ENCODE measurements around the gene MAP3K6. TPM values are rescaled to one million over a fixed set of nuclear protein-coding genes. Genes with fewer than 3 reads are reported as not detected.
A peak's percentile ranks its signal among the peaks of the same experiment; 100 is the strongest.

Gene MAP3K6
- total and polyA plus RNA-seq, 3 experiments from 2014 or later: 6.0 to 7.1 (median 6.9) TPM

- DNase-seq: no peak
These were observed 2.7 kb downstream of the MAP3K6 start for GRCh38 chr1:27363766-27364695.

GRCh38 chr1:27361553-27361952 lies 5.2 kb downstream of the MAP3K6 start:
- H3K9me3 ChIP-seq (ENCODE audit: low read length): no peaks in the 10 kb centered on the region
- no peak overlapping the region for H3K27ac ChIP-seq (ENCODE audit: low read depth, low read length)
- ChIA-PET POLR2A (interaction anchor here (1.0 kb wide), 1 partner anchor 7 kb away, joined by 3 read pairs; no protein-coding TSS in a partner anchor), CTCF (interaction anchor here (1.1 to 1.9 kb wide), 3 partner anchors 28 to 65 kb away, joined by 3 to 8 read pairs (median 3); no protein-coding TSS in a partner anchor)
- H3K27me3 ChIP-seq (ENCODE audit: insufficient read depth, low read length, poor library complexity, severe bottlenecking): no peaks in the 10 kb centered on the region
- H3K4me1 ChIP-seq (ENCODE audit: insufficient read depth, low read length): peaks cover 46% of the 10 kb centered on the region
- no peak for DNase-seq
- no peak overlapping the region for H3K27ac Mint-ChIP-seq
- no peaks in the 10 kb centered on the region for H3K9me3 Mint-ChIP-seq
- H3K4me3 Mint-ChIP-seq: peak overlapping the region in 6 of 7 donors; percentile 23 to 79 (median 42)
- no peaks in the 10 kb centered on the region for H3K36me3 Mint-ChIP-seq
- peaks cover 45 to 55% (median 50%) of the 10 kb centered on the region in 3 donors for H3K4me1 Mint-ChIP-seq
- H3K36me3 ChIP-seq (ENCODE audit: insufficient read depth, low read length): no peaks in the 10 kb centered on the region
- H3K4me3 ChIP-seq (ENCODE audit: low read length): no peak overlapping the region
- no peaks in the 10 kb centered on the region for H3K27me3 Mint-ChIP-seq

More at GRCh38 chr1:27363766-27364695, 2.7 kb downstream of the MAP3K6 start:
- no peaks in the 10 kb centered on the region for H3K36me3 ChIP-seq (ENCODE audit: insufficient read depth, low read length)
- no peaks in the 10 kb centered on the region for H3K27me3 ChIP-seq (ENCODE audit: insufficient read depth, low read length, poor library complexity, severe bottlenecking)
- Mint-ChIP-seq H3K36me3 (no peaks in the 10 kb centered on the region), H3K27ac (peak overlapping the region in 1 of 8 donors; percentile 85), H3K27me3 (no peaks in the 10 kb centered on the region), H3K9me3 (no peaks in the 10 kb centered on the region), H3K4me3 (peak overlapping the region in 2 of 7 donors; percentile 53 to 78), H3K4me1 (peaks cover 30 to 38% (median 34%) of the 10 kb centered on the region in 3 donors)
- ChIA-PET POLR2A (no interaction called here), CTCF (interaction anchor here (1.1 to 2.2 kb wide), 3 partner anchors 11 to 67 kb away, joined by 3 to 9 read pairs (median 6); partner anchors contain the start of gene FCN3)
- H3K4me3 ChIP-seq (ENCODE audit: low read length): no peak overlapping the region
- H3K4me1 ChIP-seq (ENCODE audit: insufficient read depth, low read length): peaks cover 30% of the 10 kb centered on the region
- H3K27ac ChIP-seq (ENCODE audit: low read depth, low read length): no peak overlapping the region
- H3K9me3 ChIP-seq (ENCODE audit: low read length): no peaks in the 10 kb centered on the region

- POLR2A ChIA-PET: no interaction called here
- H3K36me3 Mint-ChIP-seq: no peaks in the 10 kb centered on the region
- DNase-seq: no peak
- no peak overlapping the region for H3K27ac ChIP-seq (ENCODE audit: low read depth, low read length)
- H3K4me1 ChIP-seq (ENCODE audit: insufficient read depth, low read length): peaks cover 50% of the 10 kb centered on the region
- peak overlapping the region; percentile 55 to 87 (median 82) for H3K4me3 Mint-ChIP-seq
- H3K9me3 ChIP-seq (ENCODE audit: low read length): no peaks in the 10 kb centered on the region
- H3K4me1 Mint-ChIP-seq: peaks cover 48 to 60% (median 55%) of the 10 kb centered on the region in 3 donors
- H3K4me3 ChIP-seq (ENCODE audit: low read length): no peak overlapping the region
- H3K27me3 ChIP-seq (ENCODE audit: insufficient read depth, low read length, poor library complexity, severe bottlenecking): no peaks in the 10 kb centered on the region
- no peaks in the 10 kb centered on the region for H3K36me3 ChIP-seq (ENCODE audit: insufficient read depth, low read length)
- H3K9me3 Mint-ChIP-seq: no peaks in the 10 kb centered on the region
- CTCF ChIA-PET: interaction anchor here (1.0 to 7.3 kb wide), 2 partner anchors 18 to 65 kb away, joined by 4 to 115 read pairs; partner anchors contain the start of gene SYTL1
- H3K27me3 Mint-ChIP-seq: no peaks in the 10 kb centered on the region
- H3K27ac Mint-ChIP-seq: peak overlapping the region in 2 of 8 donors; percentile 35 to 39
These were observed 5.7 kb downstream of the MAP3K6 start for GRCh38 chr1:27361044-27361402.

- peak; percentile 21 to 77 (median 52) for DNase-seq
- POLR2A ChIA-PET: no interaction called here
- Histone ChIP-seq H3K36me3 (ENCODE audit: insufficient read depth, low read length) (no peaks in the 10 kb centered on the region), H3K27ac (ENCODE audit: low read depth, low read length) (no peak overlapping the region), H3K4me3 (ENCODE audit: low read length) (peak overlapping the region; percentile 61), H3K9me3 (ENCODE audit: low read length) (no peaks in the 10 kb centered on the region), H3K27me3 (ENCODE audit: insufficient read depth, low read length, poor library complexity, severe bottlenecking) (no peaks in the 10 kb centered on the region), H3K4me1 (ENCODE audit: insufficient read depth, low read length) (peaks cover 53% of the 10 kb centered on the region)
- Mint-ChIP-seq H3K27me3 (no peaks in the 10 kb centered on the region), H3K4me1 (peaks cover 52 to 60% (median 56%) of the 10 kb centered on the region in 3 donors), H3K9me3 (no peaks in the 10 kb centered on the region), H3K27ac (peak overlapping the region in 5 of 8 donors; percentile 24 to 87 (median 58)), H3K4me3 (peak overlapping the region; percentile 79 to 87 (median 83)), H3K36me3 (no peaks in the 10 kb centered on the region)
- CTCF ChIA-PET: interaction anchor here (1.0 to 7.3 kb wide), 5 partner anchors 9 to 64 kb away, joined by 3 to 115 read pairs (median 50); partner anchors contain the start of genes MAP3K6 and SYTL1
These were observed 6.4 kb downstream of the MAP3K6 start for GRCh38 chr1:27360159-27361043.

- H3K27ac Mint-ChIP-seq: peak overlapping the region in 7 of 8 donors; percentile 32 to 87 (median 63)
- Histone ChIP-seq H3K27ac (ENCODE audit: low read depth, low read length) (no peak overlapping the region), H3K27me3 (ENCODE audit: insufficient read depth, low read length, poor library complexity, severe bottlenecking) (no peaks in the 10 kb centered on the region), H3K9me3 (ENCODE audit: low read length) (no peaks in the 10 kb centered on the region), H3K4me3 (ENCODE audit: low read length) (peak overlapping the region; percentile 61), H3K4me1 (ENCODE audit: insufficient read depth, low read length) (peaks cover 49% of the 10 kb centered on the region), H3K36me3 (ENCODE audit: insufficient read depth, low read length) (no peaks in the 10 kb centered on the region)
- peaks cover 49 to 57% (median 53%) of the 10 kb centered on the region in 3 donors for H3K4me1 Mint-ChIP-seq
- no peaks in the 10 kb centered on the region for H3K27me3 Mint-ChIP-seq
- ChIA-PET CTCF (interaction anchor here (1.0 to 7.3 kb wide), 4 partner anchors 9 to 59 kb away, joined by 3 to 115 read pairs (median 64); partner anchors contain the start of genes MAP3K6 and SYTL1), POLR2A (no interaction called here)
- H3K4me3 Mint-ChIP-seq: peak overlapping the region; percentile 79 to 87 (median 83)
- DNase-seq: no peak
- no peaks in the 10 kb centered on the region for H3K36me3 Mint-ChIP-seq
- H3K9me3 Mint-ChIP-seq: no peaks in the 10 kb centered on the region
These were observed 7.0 kb downstream of the MAP3K6 start for GRCh38 chr1:27359822-27360158.

GRCh38 chr1:27358928-27359313 lies 7.8 kb downstream of the MAP3K6 start:
- POLR2A ChIA-PET: no interaction called here
- peaks cover 0 to 3% of the 10 kb centered on the region in 2 donors for H3K27me3 Mint-ChIP-seq

More at GRCh38 chr1:27358928-27359313, 7.8 kb downstream of the MAP3K6 start:
- no peak overlapping the region for H3K4me3 ChIP-seq (ENCODE audit: low read length)
- H3K27ac ChIP-seq (ENCODE audit: low read depth, low read length): no peak overlapping the region
- no peaks in the 10 kb centered on the region for H3K36me3 ChIP-seq (ENCODE audit: insufficient read depth, low read length)
- Mint-ChIP-seq H3K27ac (peak overlapping the region in 3 of 8 donors; percentile 22 to 63 (median 54)), H3K4me1 (peaks cover 46 to 53% (median 49%) of the 10 kb centered on the region in 3 donors), H3K4me3 (peak overlapping the region; percentile 51 to 83 (median 78)), H3K9me3 (no peaks in the 10 kb centered on the region), H3K36me3 (peaks cover 0 to under 1% (median 0%) of the 10 kb centered on the region in 3 donors)
- peaks cover 46% of the 10 kb centered on the region for H3K4me1 ChIP-seq (ENCODE audit: insufficient read depth, low read length)
- H3K9me3 ChIP-seq (ENCODE audit: low read length): no peaks in the 10 kb centered on the region
- DNase-seq: no peak
- H3K27me3 ChIP-seq (ENCODE audit: insufficient read depth, low read length, poor library complexity, severe bottlenecking): no peaks in the 10 kb centered on the region
- CTCF ChIA-PET: interaction anchor here (1.0 to 8.0 kb wide), 8 partner anchors 10 to 58 kb away, joined by 3 to 115 read pairs (median 38); partner anchors contain the start of genes CD164L2, MAP3K6 and SYTL1
